Hepatic stellate cell (primary cell): Measurements from ENCODE around the gene OIT3.
A peak's percentile ranks its signal among the peaks of the same experiment; 100 is the strongest.
"Not testable (repeated sequence)": the region's sequence is repeated elsewhere in the genome, so short reads cannot be mapped to it uniquely, and the experiment has no call there.

Source experiments
- DNase-seq: peaks from one replicate; pipeline ENCODE4 v3.0.0; 2011; ENCODE audit warnings: low spot score

Gene OIT3

DNA sequence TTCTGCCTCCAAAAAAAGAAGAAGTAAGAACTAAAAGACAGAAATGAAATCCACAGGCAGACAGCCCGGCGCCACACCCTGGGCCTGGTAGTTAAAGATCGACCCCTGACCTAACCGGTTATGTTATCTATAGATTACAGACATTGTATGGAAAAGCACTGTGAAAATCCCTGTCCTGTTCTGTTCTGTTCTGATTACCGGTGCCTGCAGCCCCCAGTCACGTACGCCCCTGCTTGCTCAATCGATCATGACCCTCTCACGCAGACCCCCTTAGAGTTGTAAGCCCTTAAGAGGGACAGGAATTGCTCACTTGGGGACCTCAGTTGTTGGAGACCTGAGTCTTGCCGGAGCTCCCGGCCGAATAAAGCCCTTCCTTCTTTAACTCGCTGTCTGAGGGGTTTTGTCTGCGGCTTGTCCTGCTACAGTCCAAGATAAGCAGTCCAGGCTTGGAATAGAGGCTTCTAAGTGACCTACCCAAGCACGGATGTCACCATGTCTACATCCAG, 10.5 kb downstream of the OIT3 start:
- DNase-seq: not testable (repeated sequence)

DNA sequence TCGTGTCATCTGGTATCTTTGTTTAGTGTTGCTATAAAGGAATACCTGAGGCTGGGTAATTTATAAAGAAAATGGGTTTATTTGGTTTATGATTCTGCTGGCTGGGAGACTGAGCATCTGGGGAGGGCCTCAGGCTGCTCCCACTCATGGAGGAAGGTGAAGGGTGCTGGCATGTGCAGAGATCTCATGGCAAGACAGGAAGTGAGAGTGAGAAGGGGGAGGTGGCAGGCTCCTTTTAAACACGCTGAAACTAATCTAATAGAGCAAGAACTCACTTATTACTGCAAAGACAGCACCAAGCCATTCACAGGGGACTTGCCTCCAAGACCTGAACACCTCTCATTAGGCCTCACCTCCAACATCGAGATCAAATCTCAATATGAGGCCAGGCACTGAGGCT, 11.3 kb downstream of the OIT3 start:
- DNase-seq: no peak

DNA sequence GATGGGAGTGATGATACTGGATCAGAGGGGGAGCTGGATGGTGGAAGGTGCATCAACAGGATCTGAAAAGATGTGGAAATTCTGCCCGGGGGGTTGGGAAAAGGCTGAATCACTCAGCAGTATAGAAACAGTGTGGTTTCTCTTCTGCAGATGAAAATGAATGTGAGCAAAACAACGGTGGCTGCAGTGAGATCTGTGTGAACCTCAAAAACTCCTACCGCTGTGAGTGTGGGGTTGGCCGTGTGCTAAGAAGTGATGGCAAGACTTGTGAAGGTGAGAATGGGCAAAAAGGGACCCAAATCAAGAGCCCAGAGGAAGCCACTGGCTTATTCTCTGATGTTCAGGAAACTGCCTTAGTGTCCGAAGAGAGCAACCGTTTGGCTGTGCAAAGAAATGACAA, 12.9 kb downstream of the OIT3 start:
- no peak for DNase-seq

DNA sequence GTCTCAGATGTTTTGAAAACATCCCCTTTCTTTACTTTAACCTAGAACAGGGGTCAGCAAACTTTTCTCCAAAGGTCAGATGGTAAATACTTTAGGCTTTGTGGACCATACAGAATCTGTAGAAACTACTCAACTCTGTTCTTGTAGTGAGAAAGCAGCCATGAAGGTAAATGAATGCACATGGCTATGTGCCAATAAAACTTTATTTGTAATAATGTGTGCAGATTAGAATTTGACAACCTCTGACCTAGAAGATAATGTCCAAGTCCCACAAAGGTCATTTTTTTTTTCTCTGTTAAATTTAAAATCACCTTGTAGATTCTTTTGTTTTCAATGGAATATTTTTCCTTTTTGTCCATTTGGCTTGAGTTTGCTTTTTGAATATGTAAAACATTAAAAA, 17.2 kb downstream of the OIT3 start:
- DNase-seq: no peak

DNA sequence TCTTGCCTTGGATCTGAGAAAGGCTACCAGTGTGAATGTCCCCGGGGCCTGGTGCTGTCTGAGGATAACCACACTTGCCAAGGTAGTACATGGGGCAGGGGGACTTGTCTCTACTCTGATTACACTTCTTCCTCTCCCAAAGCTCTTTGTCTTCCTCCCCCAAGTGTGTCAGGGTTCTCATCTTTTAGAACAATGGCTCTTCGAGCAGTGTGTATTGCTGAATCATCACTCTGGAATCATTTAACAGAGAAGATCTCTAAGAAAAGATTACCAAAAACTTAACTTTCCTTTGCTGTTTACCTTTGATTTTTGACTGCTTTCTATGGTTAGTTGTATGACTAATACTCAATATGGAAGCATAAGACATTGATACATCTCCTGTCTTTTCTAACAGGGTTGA, 18.2 kb downstream of the OIT3 start:
- no peak for DNase-seq

DNA sequence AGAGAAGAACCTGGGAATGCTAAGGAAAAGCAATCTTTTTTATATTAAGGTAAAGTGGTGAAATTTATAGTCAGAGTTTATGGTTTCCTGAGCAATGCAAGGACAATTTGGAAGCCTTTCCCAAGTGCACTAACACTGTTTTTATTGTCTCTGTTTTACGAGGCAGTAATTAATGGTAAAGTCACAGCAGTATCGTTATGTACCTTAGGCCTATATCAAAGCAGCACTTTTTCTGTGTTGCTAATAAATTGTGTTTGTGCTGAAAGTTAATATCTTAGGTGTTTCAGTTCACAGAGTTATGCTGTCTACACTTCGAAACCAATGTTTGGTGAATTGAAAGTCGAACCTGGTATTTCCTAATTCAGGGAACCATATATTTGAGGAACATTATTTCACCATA, 19.2 kb downstream of the OIT3 start:
- no peak for DNase-seq

DNA sequence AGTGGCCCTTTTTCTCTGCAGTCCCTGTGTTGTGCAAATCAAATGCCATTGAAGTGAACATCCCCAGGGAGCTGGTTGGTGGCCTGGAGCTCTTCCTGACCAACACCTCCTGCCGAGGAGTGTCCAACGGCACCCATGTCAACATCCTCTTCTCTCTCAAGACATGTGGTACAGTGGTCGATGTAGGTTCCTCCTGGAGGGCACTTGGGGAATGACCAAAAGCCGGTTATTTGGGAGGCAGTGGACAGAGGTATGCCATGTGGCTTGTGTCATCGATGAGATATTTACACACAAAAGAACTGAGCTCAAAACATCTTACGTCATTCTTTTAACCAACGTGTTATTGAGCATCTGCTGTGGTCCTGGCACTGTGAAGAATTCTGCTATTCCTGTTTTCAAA, 19.7 kb downstream of the OIT3 start:
- no peak for DNase-seq

DNA sequence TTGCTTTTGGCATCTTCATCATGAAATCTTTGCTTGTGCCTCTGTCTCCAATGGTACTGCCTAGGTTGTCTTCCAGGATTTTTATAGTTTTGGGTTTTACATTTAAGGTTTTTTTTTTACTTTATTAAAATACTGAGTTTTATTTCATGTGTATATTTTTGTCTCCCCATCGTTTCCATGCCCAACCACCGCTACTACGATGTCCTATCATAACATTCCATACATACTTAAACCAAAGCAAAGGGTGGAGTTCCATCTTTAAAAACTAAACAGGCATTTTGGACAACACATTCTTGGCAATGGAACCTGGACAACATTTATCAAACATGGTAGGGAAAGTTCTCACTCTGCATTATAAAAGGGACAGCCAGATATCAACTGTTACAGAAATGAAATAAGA, 23.7 kb downstream of the OIT3 start:
- DNase-seq: peak; percentile 13

DNA sequence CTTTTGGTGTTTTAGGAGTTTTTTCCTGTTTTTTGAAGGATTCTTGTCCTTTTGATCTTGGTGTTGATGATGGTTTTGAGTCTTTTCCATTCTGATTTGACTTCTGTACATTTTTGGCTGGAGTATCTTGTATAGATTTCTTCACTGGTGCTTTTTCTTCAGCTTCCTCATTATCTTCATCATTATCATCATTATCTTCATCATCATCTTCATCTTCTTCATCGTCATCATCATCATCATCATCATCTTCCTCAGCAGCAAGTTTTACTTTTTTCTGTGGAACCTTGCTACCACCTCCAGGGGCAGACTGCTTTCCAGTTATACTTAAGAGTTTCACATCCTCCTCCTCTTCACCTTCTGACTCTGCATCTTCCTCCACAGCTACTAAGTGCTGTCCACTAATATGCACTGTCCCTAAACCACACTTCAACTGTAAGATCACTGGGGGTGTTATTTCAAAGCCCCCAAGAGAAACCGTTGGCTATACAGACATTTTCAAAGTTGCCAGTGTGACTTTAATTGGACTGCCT, 24.3 kb downstream of the OIT3 start:
- not testable (repeated sequence) for DNase-seq

DNA sequence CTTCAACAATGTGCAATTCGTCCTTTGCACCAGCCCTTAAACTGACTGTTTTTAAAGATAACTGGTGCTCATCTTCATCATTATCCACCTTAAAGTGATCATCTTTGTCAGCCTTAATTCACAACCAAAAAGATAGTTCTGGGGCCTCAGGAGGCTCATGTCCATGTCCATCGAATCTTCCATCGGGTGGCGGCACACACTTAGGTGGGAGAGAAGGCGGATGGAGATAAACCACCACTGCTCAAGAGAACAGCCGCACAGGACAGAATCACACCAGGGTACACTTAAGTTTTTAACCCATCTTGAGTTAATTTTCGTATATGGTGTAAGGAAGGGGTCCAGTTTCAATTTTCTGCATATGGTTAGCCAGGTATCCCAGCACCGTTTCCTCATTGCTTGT, 24.8 kb downstream of the OIT3 start:
- no peak for DNase-seq

DNA sequence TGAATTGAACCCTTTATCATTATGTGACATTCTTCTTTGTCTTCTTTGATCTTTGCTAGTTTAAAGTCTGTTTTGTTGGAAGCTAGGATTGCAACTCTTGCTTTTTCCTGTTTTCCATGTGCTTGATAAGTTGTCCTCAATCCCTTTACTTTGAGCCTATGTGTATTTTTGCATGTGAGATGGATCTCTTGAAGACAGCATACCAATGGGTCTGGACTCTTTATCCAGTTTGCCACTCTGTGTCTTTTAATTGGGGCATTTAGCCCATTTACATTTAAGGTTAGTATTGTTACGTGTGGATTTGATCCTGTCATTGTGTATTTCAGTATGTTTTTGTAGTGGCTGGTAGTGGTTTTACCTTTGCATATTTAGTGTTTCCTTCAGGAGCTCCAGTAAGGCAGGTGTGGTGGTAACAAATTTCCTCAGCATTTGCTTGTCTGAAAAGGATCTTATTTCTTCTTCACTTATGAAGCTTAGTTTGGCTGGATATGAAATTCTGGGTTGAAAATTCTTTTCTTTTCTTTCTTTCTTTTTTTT, 27.7 kb downstream of the OIT3 start:
- not testable (repeated sequence) for DNase-seq

DNA sequence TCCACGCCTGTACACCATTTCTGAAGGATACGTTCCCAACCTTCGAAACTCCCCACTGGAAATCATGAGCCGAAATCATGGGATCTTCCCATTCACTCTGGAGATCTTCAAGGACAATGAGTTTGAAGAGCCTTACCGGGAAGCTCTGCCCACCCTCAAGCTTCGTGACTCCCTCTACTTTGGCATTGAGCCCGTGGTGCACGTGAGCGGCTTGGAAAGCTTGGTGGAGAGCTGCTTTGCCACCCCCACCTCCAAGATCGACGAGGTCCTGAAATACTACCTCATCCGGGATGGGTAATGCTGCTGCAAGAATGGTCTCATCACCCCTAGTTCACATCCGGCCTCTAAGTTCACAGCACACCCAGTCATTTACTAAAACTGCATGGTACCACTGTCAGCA, 30.8 kb downstream of the OIT3 start:
- DNase-seq: no peak

DNA sequence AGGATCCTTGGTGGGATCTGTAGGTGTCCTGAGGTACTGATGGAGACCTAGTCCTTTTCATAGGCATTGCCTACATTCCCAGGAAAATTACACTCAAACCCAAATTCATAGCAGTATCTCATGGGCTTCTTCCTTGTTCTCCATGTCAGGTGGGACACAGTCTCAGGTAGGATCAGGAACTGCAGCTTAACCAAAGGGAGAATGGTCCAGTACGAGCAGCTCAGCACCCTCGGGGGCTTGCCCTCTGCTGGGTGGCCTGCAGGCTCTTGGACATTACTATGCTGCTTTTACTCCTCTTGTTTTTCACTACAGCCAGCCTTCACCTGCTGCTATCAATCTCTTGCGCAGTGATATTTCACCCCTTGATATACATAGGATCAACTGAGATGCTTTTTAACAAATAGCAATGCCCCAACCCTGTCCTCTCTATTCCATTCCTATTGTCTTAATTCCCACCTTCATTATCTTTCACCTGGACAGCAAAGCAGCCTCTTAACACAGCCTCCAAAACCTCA, 32.5 kb downstream of the OIT3 start:
- no peak for DNase-seq

DNA sequence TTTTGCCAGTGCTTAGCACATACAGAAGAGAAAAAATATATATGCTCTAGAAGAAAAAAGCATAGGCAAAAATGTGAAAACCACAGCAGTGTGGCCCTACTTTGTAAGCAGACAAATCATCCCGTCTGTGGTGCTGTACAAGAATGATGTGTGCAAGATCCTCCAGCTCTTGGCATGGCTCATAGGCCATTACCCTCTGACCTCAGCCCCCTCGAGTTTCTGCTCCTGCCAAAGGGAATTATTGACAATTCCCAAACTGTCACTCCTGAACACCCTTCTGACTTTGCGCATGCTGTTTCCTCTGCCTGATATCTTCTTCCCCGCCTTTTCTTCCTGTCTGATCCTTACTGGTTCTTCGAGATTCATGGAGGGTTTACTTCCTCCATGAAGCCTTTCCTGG, 33.9 kb downstream of the OIT3 start:
- no peak for DNase-seq

DNA sequence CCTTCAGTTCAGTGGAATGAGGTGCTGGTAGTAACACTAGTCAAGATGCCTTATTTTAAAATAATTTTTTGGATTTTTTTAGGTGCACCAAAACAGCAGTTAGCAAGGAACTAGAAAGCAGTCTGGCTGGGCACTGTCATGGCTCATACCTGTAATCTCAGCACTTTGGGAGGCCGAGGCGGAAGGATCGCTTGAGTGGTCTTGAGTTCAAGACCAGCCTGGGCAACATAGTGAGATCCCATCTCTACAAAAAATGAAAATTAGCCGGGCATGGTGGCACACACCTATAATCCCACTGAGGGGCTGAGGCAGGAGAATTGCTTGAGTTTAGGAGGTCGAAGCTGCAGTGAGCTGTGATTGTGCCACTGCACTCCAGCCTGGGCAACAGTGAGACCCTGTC, 35.3 kb downstream of the OIT3 start:
- DNase-seq: no peak

DNA sequence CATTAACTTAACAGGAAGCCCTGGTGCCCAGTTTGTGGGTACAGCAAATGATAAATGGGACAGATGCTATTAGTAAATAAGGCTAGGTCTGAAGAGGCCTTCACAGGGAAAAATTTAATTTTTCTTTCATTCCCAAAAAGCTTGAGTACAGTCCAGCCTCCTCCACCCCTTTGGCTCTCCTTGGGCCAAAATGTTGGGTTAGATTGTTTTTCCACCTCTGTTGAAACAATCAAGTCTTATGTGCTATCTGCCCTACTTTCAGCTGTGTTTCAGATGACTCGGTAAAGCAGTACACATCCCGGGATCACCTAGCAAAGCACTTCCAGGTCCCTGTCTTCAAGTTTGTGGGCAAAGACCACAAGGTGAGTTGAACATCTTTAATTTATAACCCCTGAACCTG, 36.7 kb downstream of the OIT3 start:
- no peak for DNase-seq

DNA sequence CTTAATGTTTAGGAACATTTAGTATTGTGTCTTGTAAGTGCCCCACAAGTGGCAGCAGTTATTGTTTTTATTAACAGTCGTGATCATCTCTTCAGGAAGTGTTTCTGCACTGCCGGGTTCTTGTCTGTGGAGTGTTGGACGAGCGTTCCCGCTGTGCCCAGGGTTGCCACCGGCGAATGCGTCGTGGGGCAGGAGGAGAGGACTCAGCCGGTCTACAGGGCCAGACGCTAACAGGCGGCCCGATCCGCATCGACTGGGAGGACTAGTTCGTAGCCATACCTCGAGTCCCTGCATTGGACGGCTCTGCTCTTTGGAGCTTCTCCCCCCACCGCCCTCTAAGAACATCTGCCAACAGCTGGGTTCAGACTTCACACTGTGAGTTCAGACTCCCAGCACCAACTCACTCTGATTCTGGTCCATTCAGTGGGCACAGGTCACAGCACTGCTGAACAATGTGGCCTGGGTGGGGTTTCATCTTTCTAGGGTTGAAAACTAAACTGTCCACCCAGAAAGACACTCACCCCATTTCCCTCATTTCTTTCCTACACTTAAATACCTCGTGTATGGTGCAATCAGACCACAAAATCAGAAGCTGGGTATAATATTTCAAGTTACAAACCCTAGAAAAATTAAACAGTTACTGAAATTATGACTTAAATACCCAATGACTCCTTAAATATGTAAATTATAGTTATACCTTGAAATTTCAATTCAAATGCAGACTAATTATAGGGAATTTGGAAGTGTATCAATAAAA, 38.9 kb downstream of the OIT3 start:
- DNase-seq: no peak

DNA sequence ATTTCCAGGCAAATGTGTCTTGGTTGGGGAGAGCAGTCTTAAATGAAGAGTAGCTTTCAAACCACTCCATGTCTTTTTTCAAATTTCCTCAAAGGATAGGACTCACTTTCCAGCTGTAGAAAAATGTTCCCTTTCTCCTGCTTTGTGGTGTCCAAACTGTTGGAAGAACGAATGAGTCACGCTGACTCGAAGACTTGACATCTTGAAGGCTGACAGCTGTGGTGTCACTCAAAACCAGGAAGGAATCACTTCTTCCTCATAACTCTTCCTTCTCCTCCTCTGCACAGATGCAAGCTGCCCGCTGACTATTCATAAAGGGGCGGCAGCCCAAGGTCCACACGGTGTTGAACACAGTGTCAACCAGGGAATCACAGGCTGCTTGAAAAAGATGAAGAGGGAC, 41.8 kb downstream of the OIT3 start:
- DNase-seq: no peak

DNA sequence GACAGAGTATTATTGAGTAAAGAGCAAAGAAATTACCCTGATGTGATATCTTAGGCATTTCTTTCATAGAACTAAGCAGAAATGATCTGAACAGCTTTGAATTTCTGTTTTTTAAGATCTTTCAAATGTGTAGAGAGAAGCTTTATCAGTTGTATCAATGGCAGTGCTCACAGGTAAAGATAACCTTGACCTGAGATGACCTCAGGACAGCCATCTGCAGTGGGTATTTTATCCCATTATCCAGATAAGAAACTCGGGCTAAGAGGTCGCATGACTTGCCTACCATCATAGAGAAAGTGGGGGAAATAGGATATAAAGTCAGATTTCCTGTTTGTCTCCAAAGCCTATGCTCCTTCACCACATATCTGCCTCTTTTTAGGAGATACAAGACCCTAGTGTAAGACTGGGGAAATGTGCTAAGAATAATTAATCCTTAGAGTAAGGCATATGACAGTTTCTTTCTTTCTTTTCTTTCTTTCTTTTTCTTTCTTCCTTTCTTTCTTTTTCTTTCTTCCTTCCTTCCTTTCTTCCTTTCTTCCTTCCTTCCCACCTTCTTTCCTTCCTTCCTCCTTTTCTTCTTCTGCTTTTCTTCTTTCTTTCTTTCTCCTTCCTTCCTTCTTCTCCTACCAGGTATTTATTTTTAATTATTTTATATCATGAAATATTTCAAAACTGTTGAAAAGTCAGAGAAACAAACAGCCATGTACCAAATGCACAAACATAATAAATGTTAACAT, 50.1 kb downstream of the OIT3 start:
- DNase-seq: no peak

DNA sequence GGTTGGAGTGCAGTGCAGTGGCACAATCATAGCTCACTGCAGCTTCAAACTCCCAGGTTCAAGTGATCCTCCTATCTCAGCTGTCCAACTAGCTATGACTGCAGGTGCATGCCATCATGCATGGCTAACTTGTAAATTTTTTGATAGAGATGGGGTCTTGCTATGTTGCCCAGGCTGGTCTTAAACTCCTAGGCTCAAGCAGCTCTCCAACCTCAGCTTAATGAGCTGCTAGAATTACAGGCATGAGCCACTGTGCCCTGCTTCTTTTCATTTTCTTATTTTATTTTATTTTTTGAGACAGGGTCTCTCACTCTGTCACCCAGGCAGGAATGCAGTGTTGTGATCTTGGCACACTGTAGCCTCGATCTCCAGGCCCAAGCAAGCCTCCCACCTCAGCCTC, 53.4 kb downstream of the OIT3 start:
- no peak for DNase-seq

DNA sequence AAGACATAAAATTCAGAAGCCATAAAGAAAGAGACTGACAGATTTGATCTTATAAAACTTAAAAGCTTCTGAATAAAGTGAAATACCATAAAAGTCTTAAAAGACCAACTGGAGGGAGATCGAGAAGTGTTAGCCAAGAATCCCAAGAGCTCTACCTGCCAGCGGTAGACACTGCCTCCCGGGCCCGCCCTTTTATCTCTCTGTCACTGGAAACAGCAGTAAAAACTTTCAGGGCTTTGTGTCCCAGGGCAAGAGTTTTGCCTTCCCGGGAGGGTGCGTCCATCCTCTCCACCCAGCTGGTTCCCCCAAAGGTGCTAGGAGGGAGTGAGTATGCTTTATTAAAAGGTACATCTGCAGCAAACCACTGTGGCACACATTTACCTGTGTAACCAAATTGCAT, 55.2 kb downstream of the OIT3 start:
- no peak for DNase-seq

DNA sequence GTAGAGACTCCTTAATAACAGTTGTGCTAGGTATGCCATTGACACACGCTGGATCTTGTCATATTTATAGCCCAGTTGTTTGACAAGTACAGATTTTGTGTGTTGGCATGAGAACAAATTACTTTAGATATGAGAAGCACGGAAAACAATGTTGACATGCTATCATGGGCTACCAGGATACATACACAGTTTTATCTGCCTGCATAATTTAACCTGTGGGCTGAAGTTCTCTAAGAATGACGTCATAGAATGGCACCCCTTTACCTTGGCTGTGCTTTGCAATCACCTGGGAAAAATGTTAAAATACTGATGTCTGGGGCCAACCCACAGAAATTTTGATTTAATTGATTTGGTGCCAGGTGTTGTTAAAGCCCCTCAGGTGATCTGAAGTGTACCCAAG, 58.2 kb downstream of the OIT3 start:
- no peak for DNase-seq

DNA sequence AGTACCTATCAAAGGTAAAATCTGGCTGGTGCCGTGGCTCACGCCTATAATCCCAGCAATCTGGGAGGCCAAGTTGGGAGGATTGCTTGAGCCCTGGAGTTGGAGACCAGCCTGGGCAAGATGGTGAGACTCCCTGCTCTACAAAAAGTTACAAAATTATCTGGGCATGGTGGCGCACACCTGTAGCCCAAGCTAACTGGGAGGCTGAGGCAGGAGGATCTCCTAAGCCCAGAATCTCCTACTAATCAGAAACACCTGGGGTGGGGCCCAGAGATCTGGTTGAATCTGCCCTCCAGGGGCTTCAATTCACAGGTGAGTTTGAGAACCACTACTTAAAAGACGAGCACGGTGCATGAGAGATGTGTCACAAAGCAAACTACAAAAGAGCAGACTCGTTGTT, 58.6 kb downstream of the OIT3 start:
- no peak for DNase-seq
